Heart right ventricle (tissue), 16 donors: ENCODE results near the gene TMEM239. TPM values are rescaled to one million over a fixed set of nuclear protein-coding genes. Genes with fewer than 3 reads are reported as not detected.

Experiments used
- ATAC-seq, 8 donors: fragments of 200-7000 bp; cut with Tn5 transposase; one replicate each; pipeline ENCODE4 v1.9.1; 2020; ENCODE audit warnings: mild to moderate bottlenecking in 8 of 8, moderate library complexity in 8 of 8, moderate number of reproducible peaks in 1 of 8
- DNase-seq, 2 donors: peaks; one replicate each; pipeline ENCODE4 v3.0.0-alpha.2; 2020
- H3K27ac ChIP-seq, 10 donors: fragments of 200-600 bp; sonication (generic) in 2 of 10; one replicate each; pipeline versions ENCODE4 v1.5.0 to v1.8.0; 2020 to 2022; ENCODE audit warnings: mild to moderate bottlenecking in 3 of 10
- H3K27me3 ChIP-seq, 7 donors: fragments of 200-600 bp; one replicate each; pipeline ENCODE4 v1.8.0; 2021 to 2022; ENCODE audit warnings: mild to moderate bottlenecking in 2 of 7
- H3K36me3 ChIP-seq, 9 donors: fragments of 200-600 bp; sonication (generic) in 1 of 9; one replicate each; pipeline versions ENCODE4 v1.5.0 to v1.8.0; 2020 to 2022; ENCODE audit warnings: mild to moderate bottlenecking in 2 of 9
- H3K4me1 ChIP-seq, 9 donors: fragments of 200-600 bp; sonication (generic) in 1 of 9; one replicate each; pipeline versions ENCODE4 v1.5.0 to v1.8.0; 2020 to 2022; ENCODE audit warnings: mild to moderate bottlenecking in 4 of 9
- H3K4me3 ChIP-seq, 10 donors: fragments of 200-600 bp; sonication (generic) in 2 of 10; one replicate each; pipeline versions ENCODE4 v1.5.0 to v1.8.0; 2020 to 2022; ENCODE audit warnings: mild to moderate bottlenecking in 7 of 10, moderate library complexity in 2 of 10
- H3K9me3 ChIP-seq, 11 donors: fragments of 200-600 bp in 10 of 11; sonication (generic) in 2 of 11; one replicate each; pipeline versions ENCODE4 v1.5.0 to v1.8.0; 2013 to 2022; ENCODE audit warnings: mild to moderate bottlenecking in 2 of 11, control low read depth in 1 of 11, moderate library complexity in 1 of 11
- WGBS, 2 donors: extraction: QIAGEN DNeasy Blood & Tissue Kit; methylation state at CpG; one replicate each; pipeline ENCODE4 v1.1.7; 2013; ENCODE audit warnings: inconsistent platforms in 1 of 2; 5-methylcytosine and 5-hydroxymethylcytosine counted together
- intact Hi-C, 10 donors: fragments of 100-400 bp; cut with DNase I; formaldehyde crosslinking; loops; one replicate each; pipeline versions ENCODE4 v1.11.1 to v1.14.2; 2022
- polyA plus RNA-seq, 2 donors: library from polyadenylated mRNA; stranded (reverse); fragments of 200-250 nt; gene quantifications; one replicate each; pipeline ENCODE4 v1.2.3, GENCODE V29; 2013
- total RNA-seq, 10 donors: library from RNA; stranded (reverse); fragmentation: NEBNext Ultra II Directional in 3 of 10; extraction: Animal tissue kit (Norgen Biotek cat#: 25700) in 3 of 10; gene quantifications; one replicate each; pipeline versions ENCODE4 v1.2.1 to v1.2.4, GENCODE V29; 2021 to 2023
- TF ChIP-seq, protein P1 (sequence below), 9 donors: fragments of 200-600 bp; sonication (generic) in 2 of 9; IDR thresholded peaks; one replicate each; pipeline versions ENCODE4 v1.5.0 to v1.8.0; 2021 to 2022; ENCODE audit warnings: antibody characterized with exemption in 9 of 9, mild to moderate bottlenecking in 5 of 9, moderate library complexity in 1 of 9
- donor health status: Arrhythmogenic right ventricular cardiomyopathy.
- donor health status: ischemic (EF 13 %, LVEDD 7.1; RV severe dilation, severe dysfunction).
- donor health status: healthy with polysubstance abuse.
- donor health status: DM: no; HTN: yes; CAD: no.
- donor health status: DM: no; HTN: no; CAD: no.
- donor health status: ischemic (EF 25% LVEDD 6.9; RV normal size, moderate dysfunction).
- donor health status: ischemic (EF 25% LVEDD 5.7; RV mildly dilated, moderate dysfunction).
- donor health status: healthy.
- donor health status: DM: yes; HTN: yes; CAD: no.
- donor health status: Ischemic cardiomyopathy.
- donor health status: ischemic (EF 35%, LVEDD 5.7; RV mildly dilated, moderate dysfunction).
- donor health status: nonischemic (EF 11% LVEDD 7.7; RV severe dilation, severe dysfunction).
- donor health status: DM: yes; HTN: yes; CAD: no.
- donor health status: PGD.
- donor health status: ischemic (EF 29% LVEDD 5.4; RV normal size, mild dysfunction).
- donor health status: nonischemic (EF 23%, LVEDD 6.1; RV moderate dilation, normal function).

The TMEM239 gene
- total and polyA plus RNA-seq, 12 donors = not detected

GRCh38 chr20:2794866-2795447 lies 21.2 kb upstream of the TMEM239 start:
- no peaks in the 10 kb centered on the region for H3K36me3 ChIP-seq
- intact Hi-C loops = no loop called here
- no peak overlapping the region for H3K4me3 ChIP-seq
- 84 to 87% methylated on average over 11 of the region's 11 CpGs for WGBS, 2 donors
- no peaks in the 10 kb centered on the region for H3K9me3 ChIP-seq
- H3K27ac ChIP-seq = no peak overlapping the region
- no peak for ATAC-seq
- peaks cover 0 to 8% (median 4%) of the 10 kb centered on the region in 9 donors for H3K4me1 ChIP-seq
- DNase-seq = no peak
- peaks cover 0 to 77% (median 57%) of the 10 kb centered on the region in 7 donors for H3K27me3 ChIP-seq
- TF ChIP-seq, protein P1, sequence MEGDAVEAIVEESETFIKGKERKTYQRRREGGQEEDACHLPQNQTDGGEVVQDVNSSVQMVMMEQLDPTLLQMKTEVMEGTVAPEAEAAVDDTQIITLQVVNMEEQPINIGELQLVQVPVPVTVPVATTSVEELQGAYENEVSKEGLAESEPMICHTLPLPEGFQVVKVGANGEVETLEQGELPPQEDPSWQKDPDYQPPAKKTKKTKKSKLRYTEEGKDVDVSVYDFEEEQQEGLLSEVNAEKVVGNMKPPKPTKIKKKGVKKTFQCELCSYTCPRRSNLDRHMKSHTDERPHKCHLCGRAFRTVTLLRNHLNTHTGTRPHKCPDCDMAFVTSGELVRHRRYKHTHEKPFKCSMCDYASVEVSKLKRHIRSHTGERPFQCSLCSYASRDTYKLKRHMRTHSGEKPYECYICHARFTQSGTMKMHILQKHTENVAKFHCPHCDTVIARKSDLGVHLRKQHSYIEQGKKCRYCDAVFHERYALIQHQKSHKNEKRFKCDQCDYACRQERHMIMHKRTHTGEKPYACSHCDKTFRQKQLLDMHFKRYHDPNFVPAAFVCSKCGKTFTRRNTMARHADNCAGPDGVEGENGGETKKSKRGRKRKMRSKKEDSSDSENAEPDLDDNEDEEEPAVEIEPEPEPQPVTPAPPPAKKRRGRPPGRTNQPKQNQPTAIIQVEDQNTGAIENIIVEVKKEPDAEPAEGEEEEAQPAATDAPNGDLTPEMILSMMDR (IDR thresholded peaks at IDR 0.05) = no peak

DNA sequence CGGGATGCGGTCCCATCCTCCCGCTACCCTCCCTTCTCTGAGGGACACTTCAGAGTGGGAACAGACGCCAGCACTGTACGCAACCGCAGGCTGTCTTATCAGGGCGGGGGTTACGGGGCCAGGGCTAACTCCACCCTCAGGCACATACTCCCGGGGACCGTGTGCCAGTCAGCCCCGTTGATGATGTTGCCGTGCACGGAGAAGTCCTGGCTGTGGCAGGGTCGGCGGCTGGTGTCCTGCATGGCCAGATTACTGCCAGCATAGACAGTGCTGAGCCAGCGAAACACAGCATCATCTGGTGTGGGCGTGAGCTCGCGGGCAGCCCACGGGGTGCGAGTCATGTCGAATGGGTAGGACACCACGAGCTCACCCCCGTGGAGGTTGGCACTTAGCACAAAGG lies 20.7 kb upstream of the TMEM239 start:
- ATAC-seq = no peak
- TF ChIP-seq, protein P1 (IDR thresholded peaks at IDR 0.05) = no peak
- 83 to 84% methylated on average over 24 of the region's 24 CpGs for WGBS, 2 donors
- Histone ChIP-seq H3K9me3 (no peaks in the 10 kb centered on the region), H3K27me3 (peaks cover 3 to 78% (median 59%) of the 10 kb centered on the region in 7 donors), H3K27ac (no peak overlapping the region), H3K4me1 (peaks cover 0 to 13% (median 7%) of the 10 kb centered on the region in 9 donors), H3K36me3 (no peaks in the 10 kb centered on the region), H3K4me3 (no peak overlapping the region)
- intact Hi-C loops = no loop called here
- no peak for DNase-seq

GRCh38 chr20:2796011-2796660 lies 20.0 kb upstream of the TMEM239 start:
- peaks cover 0 to under 1% (median 0%) of the 10 kb centered on the region in 11 donors for H3K9me3 ChIP-seq
- ATAC-seq (no peak), DNase-seq (no peak)
- TF ChIP-seq, protein P1 (IDR thresholded peaks at IDR 0.05) = no peak
- H3K4me1 ChIP-seq = peaks cover 0 to 20% (median 11%) of the 10 kb centered on the region in 9 donors
- WGBS, 2 donors = 92 to 93% methylated on average over 20 of the region's 20 CpGs
- H3K4me3 ChIP-seq = no peak overlapping the region
- H3K27ac ChIP-seq = no peak overlapping the region
- H3K36me3 ChIP-seq = no peaks in the 10 kb centered on the region
- intact Hi-C loops = no loop called here
- peaks cover 7 to 78% (median 65%) of the 10 kb centered on the region in 7 donors for H3K27me3 ChIP-seq

DNA sequence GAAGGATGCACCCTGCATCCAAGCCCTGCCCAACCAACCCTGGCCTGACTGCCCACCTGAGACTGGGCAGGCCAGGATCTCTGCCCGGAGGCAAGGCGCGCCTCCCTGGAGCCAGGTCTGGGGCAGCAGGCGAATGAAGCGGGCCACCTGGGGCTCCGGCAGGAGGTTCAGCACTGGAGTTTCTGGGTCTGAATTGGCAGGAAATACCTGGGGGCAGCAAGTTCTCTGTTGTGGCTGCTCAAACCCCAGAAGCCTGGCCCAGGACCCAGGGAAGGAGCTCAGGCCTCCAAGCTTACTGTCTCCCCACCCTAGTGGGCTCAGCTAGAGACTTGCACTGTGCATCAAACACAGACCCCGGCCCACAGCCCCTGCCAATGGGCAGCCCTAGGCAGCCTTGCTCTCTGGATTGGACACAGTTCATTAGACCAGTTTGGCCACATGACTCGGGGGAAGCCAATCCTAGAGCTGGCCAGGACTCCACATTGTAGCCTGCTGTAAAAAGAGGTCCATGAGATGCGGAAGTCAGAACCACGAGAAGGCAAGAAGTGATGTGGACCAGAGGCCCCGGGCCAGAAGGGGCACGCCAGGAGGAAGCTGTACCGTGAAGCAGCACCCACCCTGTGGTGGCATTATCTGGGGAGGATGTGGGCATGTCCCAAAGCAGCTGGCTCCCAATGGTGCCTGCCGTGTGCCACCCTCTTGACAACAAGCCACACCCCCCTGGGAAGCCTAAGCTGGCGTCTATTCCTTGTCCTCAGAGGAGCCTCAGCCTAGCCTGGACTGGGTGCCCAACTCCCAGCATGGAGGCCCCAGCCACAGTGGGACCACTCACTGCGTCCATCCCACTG lies 18.8 kb upstream of the TMEM239 start:
- Histone ChIP-seq H3K36me3 (no peaks in the 10 kb centered on the region), H3K27me3 (peaks cover 7 to 89% (median 75%) of the 10 kb centered on the region in 7 donors), H3K4me1 (peaks cover 0 to 25% (median 12%) of the 10 kb centered on the region in 9 donors), H3K4me3 (no peak overlapping the region), H3K9me3 (peaks cover 0 to 4% (median 0%) of the 10 kb centered on the region in 11 donors), H3K27ac (no peak overlapping the region)
- DNase-seq (no peak), ATAC-seq (no peak)
- 85 to 86% methylated on average over 16 of the region's 16 CpGs for WGBS, 2 donors
- TF ChIP-seq, protein P1 (IDR thresholded peaks at IDR 0.05) = no peak
- intact Hi-C loops = no loop called here
